GM21515 (cell line): ENCODE results near the gene LMO7.

Experiments
- ATAC-seq: cut with Tn5 transposase; IDR thresholded peaks from one replicate; pipeline ENCODE4 v1.9.1; 2021; ENCODE audit not compliant: unreplicated experiment

LMO7 gene

DNA sequence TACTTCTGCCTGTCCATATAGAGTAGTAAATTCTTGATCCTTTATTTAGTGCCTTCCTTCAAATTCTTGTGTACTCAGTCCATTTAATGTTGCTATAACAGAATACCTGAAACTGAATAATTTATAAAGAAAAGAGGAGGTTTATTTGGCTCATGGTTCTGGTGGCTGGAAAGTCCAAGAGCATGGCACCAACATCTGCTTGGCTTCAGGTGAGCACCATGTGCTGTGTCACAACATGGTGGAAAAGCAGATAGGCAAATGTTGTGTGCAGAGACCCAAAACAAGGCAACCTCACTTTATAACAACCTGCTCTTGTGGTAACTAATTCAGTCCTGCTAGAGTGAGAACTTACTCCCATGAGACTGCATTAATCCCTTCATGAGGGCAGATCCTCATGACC, 195.3 kb downstream of the LMO7 start:
- ATAC-seq = no peak

GRCh38 chr13:75832812-75833211, 196.7 kb downstream of the LMO7 start:
- ATAC-seq = no peak

DNA sequence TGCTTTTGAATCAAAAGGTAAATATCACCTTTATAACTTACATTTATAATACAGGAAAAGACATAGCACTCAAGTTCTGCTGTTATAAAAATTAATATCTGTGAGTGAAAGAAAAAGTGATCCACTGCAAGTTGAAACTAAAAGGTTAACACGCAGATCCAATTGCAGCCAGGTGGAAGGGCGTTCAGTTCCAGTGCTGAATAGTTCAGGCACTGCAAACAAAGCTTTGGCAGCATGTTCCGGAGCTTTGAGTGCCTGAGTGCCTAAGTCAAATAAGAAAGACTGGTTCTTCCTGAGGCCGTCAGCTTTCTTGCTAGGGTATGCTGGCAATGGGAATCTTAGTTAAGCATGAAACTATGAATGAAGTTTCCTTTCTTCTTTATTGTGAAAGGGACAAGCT, 200.3 kb downstream of the LMO7 start:
- ATAC-seq = no peak

- no peak for ATAC-seq
These were observed 202.4 kb downstream of the LMO7 start for GRCh38 chr13:75838366-75839005.

- no peak for ATAC-seq
These were observed 203.3 kb downstream of the LMO7 start for GRCh38 chr13:75839406-75839805.

DNA sequence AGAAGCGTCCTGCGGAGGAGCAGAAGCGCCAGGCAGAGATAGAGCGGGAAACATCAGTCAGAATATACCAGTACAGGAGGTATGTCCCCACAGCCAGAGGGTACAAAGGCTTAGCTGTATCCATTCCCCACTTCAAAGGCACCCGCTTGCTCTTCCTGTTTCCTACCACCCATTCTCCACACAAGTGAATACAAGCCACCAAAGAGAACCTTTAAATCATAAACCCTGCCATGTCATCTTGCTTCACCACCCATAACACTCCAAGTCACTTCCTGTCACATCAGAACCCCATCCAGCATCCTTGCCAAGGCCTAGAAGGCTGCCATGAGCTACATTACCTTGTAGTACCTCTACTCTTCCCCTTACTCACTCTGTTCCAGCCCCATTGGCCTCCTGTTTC, 205.8 kb downstream of the LMO7 start:
- no peak for ATAC-seq

- ATAC-seq = no peak
These were observed 206.9 kb downstream of the LMO7 start for GRCh38 chr13:75843074-75843473.

DNA sequence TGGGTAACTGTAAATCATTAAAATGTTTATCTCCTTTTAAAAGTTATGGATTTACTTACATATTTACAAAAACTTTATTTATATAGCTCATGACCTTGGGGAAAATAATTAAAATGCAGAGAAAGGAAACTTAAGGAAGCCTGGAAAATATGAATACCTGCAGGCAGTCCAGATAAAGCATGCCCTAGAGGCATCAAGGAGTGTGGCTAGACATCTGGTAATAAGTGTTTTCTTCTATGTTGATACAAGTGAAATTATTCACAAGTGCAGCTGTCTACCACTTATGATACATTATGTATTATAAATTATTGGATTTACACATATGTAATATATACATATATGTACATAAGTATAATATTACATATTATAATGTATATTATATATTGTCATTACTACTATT, 207.9 kb downstream of the LMO7 start:
- ATAC-seq = no peak

- ATAC-seq = no peak
These were observed 211.5 kb downstream of the LMO7 start for GRCh38 chr13:75847588-75847987.

DNA sequence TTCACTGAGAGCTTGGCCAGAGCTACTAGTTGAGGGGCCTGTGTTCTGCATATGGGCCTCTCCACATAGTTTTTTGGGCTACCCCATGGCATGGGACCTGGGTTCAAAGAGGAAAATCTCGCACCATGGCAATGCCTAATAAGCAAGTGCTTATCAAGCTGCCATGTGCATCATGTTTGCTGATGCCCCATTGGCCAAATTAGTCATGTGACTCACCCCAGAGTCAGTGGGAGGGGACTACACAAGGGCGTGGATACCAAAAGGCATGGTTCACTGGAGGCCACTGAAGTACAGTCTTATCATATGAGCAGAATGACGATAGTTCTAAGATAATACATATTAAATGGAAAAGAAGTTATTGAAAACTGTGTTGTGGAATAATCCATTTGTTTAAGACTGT, 214.8 kb downstream of the LMO7 start:
- no peak for ATAC-seq

DNA sequence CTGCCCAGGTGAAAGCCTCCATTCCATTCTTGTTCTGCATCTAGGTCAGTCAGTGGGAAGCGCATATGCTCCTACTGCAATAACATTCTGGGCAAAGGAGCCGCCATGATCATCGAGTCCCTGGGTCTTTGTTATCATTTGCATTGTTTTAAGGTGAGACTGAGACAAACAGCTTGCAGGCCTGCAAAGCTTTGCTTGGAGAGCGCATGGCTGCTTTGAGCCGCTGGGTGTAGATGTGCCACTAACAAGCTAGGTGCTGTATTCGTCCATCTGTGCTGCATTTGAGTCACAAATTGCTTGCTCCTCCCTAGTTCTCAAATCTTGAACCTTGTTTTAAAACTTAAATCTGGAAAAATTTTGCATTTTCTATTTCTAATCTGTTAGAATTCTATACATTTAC, 219.1 kb downstream of the LMO7 start:
- no peak for ATAC-seq

DNA sequence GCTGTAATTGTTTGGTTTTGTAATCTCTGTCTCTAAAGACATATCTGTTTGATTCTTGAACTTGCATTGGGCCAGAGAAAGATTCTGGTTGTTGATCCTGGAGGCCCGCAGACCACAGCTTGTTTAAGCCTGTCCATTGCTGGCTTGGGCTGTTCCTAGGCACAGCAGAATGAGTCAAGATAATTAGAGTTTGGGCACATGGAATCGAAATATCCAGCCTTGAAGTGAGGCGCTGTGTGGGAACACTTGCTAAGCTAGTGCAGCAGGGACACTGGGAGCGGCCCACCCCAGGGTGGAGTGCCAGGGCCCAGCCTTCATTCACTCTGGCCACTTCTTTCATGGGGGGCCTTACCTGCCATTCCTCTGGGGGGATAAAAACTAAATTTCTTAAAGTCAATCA, 219.7 kb downstream of the LMO7 start:
- ATAC-seq = no peak

DNA sequence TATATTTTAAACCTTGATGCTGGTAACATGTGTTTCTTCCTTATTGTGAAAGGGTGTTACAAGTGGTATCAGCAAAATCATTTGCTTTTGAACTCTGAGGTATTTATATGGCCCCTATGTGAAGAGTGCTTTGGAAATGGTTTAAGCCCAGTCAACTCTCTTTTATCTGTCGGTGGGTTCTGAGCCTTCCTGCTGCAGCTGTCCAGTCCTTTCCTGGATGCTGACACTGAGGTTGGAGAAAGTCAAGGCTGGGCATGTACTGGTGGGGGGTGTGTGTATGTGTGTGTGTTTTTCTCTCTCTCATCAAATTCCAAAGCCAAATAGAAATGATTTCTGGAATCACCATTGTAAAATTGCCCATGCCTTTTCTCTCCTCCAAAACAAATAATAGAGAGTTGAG, 221.2 kb downstream of the LMO7 start:
- ATAC-seq = no peak

DNA sequence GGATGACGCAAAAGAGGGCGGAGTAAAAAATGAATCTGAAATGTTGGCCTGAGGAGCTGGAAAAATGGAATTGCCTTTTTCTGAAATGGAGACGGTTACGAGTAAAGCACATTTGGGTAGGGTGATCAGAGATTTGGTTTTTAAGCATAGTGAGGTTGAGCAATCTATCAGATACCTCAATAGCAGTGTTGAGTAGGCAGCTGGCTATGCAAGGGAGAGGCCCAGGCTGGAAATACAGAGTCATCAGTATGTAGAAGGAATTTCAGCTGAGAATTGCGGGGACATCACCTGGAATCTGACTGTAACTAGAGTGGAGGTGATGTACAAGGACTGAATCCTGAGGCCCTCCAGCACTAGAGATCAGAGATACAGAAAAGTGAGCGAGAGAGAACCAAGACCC, 224.8 kb downstream of the LMO7 start:
- no peak for ATAC-seq

- no peak for ATAC-seq
These were observed 225.7 kb downstream of the LMO7 start for GRCh38 chr13:75861786-75862185.

DNA sequence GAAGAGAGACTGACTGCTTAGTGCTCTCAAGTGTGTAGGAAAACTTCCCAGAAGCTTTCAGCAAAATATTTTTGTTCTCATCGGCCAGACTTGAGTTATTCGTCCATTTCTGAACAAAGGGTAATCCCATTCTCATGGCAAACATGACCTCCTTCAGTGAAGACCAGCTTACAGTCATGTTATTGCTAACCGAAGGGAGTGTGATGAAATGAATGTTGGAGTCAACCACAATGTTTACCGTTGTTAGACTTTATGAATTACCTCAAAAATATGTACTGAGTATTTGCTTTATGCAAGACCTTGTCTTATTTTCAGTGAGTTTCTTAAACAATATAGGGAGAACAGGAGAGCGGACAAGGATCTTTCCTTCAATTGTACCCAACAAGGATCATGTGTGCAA, 228.6 kb downstream of the LMO7 start:
- no peak for ATAC-seq

GRCh38 chr13:75867379-75868117, 231.4 kb downstream of the LMO7 start:
- no peak for ATAC-seq

GRCh38 chr13:75869981-75870380, 233.9 kb downstream of the LMO7 start:
- ATAC-seq = no peak

DNA sequence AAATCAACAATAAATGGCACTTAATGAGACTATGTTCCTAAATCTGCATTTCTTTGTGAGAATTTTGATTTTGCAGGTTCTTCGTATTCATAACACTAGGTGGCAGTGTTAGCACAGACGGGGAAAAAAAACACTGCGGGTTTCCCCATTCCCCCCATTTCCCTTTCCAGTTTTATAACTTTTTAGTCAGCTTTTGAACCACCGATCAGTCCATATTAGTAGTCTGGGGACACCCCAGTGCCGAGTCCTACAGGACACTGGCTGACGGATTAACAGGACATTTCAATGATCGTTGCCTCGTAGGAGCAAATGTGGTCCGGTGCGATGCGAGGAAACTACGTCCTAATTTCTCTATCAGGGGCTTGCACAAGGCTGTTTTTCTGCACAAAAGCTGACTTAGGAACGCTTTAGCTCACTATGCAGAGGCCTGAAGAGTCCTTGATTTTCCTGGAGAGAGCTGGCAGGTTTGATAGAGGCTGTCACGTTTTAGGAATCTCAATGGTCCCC, 234.3 kb downstream of the LMO7 start:
- ATAC-seq = no peak

DNA sequence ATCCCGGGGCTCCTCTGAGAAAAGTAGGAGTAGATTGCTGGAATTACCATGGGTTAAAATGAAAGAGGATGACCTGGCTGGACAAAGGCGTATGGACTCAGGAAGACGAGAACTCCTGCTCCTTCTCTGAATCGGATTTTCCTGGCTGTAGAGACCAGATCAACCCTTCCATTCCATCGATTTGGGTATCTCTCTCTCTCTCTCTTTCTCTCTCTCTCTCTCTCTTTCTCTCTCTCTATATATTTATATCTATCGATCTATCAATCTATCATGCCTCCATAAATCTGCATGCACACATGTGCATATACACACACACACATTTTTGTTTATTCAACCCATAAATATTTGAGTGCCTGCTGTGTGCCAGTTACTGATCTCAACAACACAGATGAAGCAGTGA, 234.9 kb downstream of the LMO7 start:
- no peak for ATAC-seq

DNA sequence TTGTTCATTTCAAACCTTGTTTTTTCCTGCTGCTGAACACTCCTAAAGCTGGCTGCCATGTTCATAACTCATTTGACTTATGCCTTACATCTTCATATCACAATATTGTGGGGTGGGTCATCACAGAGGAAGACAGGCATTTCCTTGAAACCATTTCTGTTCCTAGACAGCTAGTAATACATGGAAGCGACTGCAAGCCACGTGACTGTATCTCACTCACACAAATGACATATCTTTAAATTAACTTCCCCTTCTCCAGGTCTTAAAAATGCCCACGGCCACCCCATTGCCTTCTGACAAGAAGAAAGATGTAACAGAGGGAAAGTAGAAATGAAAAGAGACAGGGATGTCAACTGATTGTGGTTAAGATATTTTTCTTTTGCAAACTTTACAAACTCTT, 236.8 kb downstream of the LMO7 start:
- no peak for ATAC-seq

DNA sequence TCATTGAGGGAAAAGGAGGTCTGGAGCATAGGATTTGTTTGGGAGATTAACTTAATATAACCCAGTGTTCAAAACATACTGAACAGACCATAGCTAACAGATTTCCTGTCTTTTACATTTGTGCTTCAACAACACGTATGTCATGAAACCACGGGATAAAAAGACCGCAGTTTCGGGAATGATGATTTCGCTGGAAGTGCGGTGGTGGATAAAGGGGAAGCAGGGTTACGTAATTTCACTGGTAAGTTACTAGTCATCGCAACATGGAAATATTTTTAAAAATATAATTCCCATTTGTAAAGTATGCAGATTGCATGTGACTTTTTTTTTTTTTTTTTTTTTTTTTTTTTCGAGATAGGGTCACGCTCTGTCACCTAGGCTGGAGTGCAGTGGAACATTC, 237.4 kb downstream of the LMO7 start:
- no peak for ATAC-seq

DNA sequence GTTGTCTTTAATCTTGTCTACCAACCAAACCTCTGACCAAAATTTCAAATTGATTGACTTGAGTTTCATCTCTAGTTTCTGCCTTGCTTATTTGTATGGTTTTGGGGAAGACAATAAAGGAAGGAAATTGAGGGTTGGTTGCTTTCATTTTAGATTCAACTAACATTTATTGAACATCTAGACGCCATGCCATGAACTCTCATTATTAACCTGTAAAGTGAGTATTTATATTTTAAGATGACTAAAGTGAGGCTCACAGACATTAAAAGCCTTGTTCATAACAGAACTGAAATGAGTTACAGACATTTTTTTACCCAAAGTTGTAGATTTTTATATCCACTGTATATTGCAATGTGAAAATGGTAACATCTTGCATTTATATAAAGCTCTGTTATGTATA, 239.3 kb downstream of the LMO7 start:
- ATAC-seq = no peak
